Progenitor cell of endocrine pancreas (in vitro differentiated cells): Measurements from ENCODE around the gene PCGF5. TPM values are rescaled to one million over a fixed set of nuclear protein-coding genes. Genes with fewer than 3 reads are reported as not detected.

Source experiments
- DNase-seq: peaks from one replicate; pipeline ENCODE4 v3.0.0; 2021; ENCODE audit warnings: low spot score; ENCODE audit not compliant: unreplicated experiment
- H3K27ac Mint-ChIP-seq: 2 replicates; pipeline ENCODE4 v1.8.0; 2021; ENCODE audit warnings: mild to moderate bottlenecking, moderate library complexity, mixed read lengths
- H3K27me3 Mint-ChIP-seq: 2 replicates; pipeline ENCODE4 v1.8.0; 2021; ENCODE audit warnings: mixed read lengths
- H3K36me3 Mint-ChIP-seq: 2 replicates; pipeline ENCODE4 v1.8.0; 2022; ENCODE audit warnings: mixed read lengths; ENCODE audit not compliant: insufficient read depth
- H3K4me1 Mint-ChIP-seq: 2 replicates; pipeline ENCODE4 v1.8.0; 2021; ENCODE audit warnings: low read depth, mixed read lengths
- H3K4me3 Mint-ChIP-seq: 2 replicates; pipeline ENCODE4 v1.8.0; 2021; ENCODE audit warnings: low read depth, mild to moderate bottlenecking, moderate library complexity, mixed read lengths
- H3K9me3 Mint-ChIP-seq: 2 replicates; pipeline ENCODE4 v1.8.0; 2021; ENCODE audit warnings: low read depth, mixed read lengths
- CTCF ChIP-seq: fragments of 200-600 bp; sonication (generic); IDR thresholded peaks from one replicate; pipeline ENCODE4 v1.5.0; 2021; ENCODE audit warnings: antibody characterized with exemption, mild to moderate bottlenecking; ENCODE audit not compliant: unreplicated experiment
- total RNA-seq: library from RNA; stranded (reverse); gene quantifications from 2 replicates; pipeline ENCODE4 v1.2.1, GENCODE V29; 2021

The PCGF5 gene
- total RNA-seq, 1 donor from 2014 or later, result 19.2 TPM

DNA sequence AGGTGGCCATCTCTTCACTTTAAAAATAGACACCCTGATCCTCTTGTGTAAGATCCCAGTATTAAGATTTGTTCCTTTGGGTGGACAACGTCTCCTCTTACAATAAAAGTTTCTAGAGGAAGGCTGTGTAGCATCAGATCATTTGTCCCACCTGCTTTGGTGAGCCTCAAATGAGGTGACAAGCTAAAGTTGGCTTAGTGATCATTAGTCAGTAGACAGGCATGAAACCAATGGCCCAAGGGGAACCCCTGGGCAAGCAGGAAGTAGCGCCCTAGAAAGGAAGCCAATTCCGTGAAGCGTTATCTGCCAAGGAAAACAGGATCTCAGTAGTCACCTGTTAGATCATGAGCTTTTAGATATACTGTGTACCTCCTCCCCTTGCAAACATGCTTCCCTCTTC, 66.8 kb downstream of the PCGF5 start:
- TF ChIP-seq CTCF, result no peak
- no peaks in the 10 kb centered on the region for H3K4me1 Mint-ChIP-seq
- no peak overlapping the region for H3K27ac Mint-ChIP-seq
- no peak for DNase-seq
- no peaks in the 10 kb centered on the region for H3K9me3 Mint-ChIP-seq
- peaks cover 11% of the 10 kb centered on the region for H3K27me3 Mint-ChIP-seq
- H3K4me3 Mint-ChIP-seq, result no peak overlapping the region
- no peaks in the 10 kb centered on the region for H3K36me3 Mint-ChIP-seq

- no peak overlapping the region for H3K27ac Mint-ChIP-seq
- H3K4me3 Mint-ChIP-seq, result no peak overlapping the region
- no peak for TF ChIP-seq CTCF
- H3K27me3 Mint-ChIP-seq, result peaks cover 11% of the 10 kb centered on the region
- DNase-seq, result no peak
- no peaks in the 10 kb centered on the region for H3K9me3 Mint-ChIP-seq
- H3K36me3 Mint-ChIP-seq, result no peaks in the 10 kb centered on the region
- no peaks in the 10 kb centered on the region for H3K4me1 Mint-ChIP-seq
Measured at GRCh38 chr10:91287912-91288311, 67.4 kb downstream of the PCGF5 start.

GRCh38 chr10:91289305-91289704, 68.8 kb downstream of the PCGF5 start:
- H3K36me3 Mint-ChIP-seq, result no peaks in the 10 kb centered on the region
- H3K9me3 Mint-ChIP-seq, result no peaks in the 10 kb centered on the region
- no peak for DNase-seq
- H3K4me1 Mint-ChIP-seq, result peaks cover 1% of the 10 kb centered on the region
- no peak for TF ChIP-seq CTCF
- H3K27ac Mint-ChIP-seq, result no peak overlapping the region
- peaks cover 11% of the 10 kb centered on the region for H3K27me3 Mint-ChIP-seq
- no peak overlapping the region for H3K4me3 Mint-ChIP-seq

GRCh38 chr10:91290607-91291006, 70.1 kb downstream of the PCGF5 start:
- no peak for TF ChIP-seq CTCF
- H3K9me3 Mint-ChIP-seq, result no peaks in the 10 kb centered on the region
- H3K36me3 Mint-ChIP-seq, result no peaks in the 10 kb centered on the region
- peaks cover 11% of the 10 kb centered on the region for H3K27me3 Mint-ChIP-seq
- H3K4me3 Mint-ChIP-seq, result no peak overlapping the region
- no peak for DNase-seq
- no peak overlapping the region for H3K27ac Mint-ChIP-seq
- H3K4me1 Mint-ChIP-seq, result peaks cover 5% of the 10 kb centered on the region

- Mint-ChIP-seq H3K27me3 (peaks cover 16% of the 10 kb centered on the region), H3K27ac (no peak overlapping the region), H3K36me3 (no peaks in the 10 kb centered on the region), H3K9me3 (no peaks in the 10 kb centered on the region), H3K4me1 (peaks cover 13% of the 10 kb centered on the region), H3K4me3 (no peak overlapping the region)
- DNase-seq, result no peak
- TF ChIP-seq CTCF, result no peak
Measured at GRCh38 chr10:91294134-91294906, 73.9 kb downstream of the PCGF5 start.
